ENCODE measurements around the gene CLEC16A. TPM values are rescaled to one million over a fixed set of nuclear protein-coding genes. Genes with fewer than 3 reads are reported as not detected.
"Not testable (repeated sequence)": the region's sequence is repeated elsewhere in the genome, so short reads cannot be mapped to it uniquely, and the experiment has no call there.

The CLEC16A gene
- total RNA-seq, 1 donor from 2014 or later: 38.8 TPM

DNA sequence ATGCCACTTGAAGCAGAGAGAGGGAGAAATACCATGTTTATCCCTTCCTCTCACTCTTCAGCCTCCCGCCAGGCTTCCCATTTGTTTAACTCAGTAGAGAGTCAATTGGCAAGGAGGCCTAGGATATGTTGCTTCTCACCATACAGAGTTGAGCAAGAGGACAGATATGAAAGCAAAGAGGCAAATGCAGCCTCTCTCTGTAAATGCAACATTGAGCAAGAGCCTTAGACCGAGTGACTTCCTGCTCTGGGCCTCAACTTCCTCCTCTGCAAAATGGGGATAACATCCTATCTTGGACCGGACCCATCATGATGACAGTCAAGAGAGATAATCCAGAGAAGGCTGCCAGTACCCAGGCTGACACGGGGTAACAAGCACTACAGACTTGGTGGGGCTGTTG, 274.8 kb downstream of the CLEC16A start:
- no peak for DNase-seq (ENCODE audit: low spot score)

DNA sequence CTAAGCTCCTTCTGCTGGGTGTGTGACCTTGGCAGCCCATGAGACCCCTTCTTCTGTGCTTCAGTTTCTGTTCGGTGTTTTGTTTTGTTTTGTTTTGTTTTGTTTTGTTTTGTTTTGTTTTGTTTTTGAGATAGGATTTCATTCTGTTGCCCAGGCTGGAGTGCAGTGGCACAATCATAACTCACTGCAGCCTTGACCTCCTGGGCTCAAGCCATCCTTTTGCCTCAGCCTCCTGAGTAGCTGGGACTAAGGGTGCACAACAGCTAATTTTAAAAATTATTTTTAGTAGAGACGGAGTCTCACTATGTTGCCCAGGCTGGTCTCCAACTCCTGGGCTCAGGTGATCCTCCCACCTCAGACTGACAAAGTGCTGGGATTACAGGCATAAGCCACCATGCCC, 276.1 kb downstream of the CLEC16A start:
- DNase-seq (ENCODE audit: low spot score): not testable (repeated sequence)

DNA sequence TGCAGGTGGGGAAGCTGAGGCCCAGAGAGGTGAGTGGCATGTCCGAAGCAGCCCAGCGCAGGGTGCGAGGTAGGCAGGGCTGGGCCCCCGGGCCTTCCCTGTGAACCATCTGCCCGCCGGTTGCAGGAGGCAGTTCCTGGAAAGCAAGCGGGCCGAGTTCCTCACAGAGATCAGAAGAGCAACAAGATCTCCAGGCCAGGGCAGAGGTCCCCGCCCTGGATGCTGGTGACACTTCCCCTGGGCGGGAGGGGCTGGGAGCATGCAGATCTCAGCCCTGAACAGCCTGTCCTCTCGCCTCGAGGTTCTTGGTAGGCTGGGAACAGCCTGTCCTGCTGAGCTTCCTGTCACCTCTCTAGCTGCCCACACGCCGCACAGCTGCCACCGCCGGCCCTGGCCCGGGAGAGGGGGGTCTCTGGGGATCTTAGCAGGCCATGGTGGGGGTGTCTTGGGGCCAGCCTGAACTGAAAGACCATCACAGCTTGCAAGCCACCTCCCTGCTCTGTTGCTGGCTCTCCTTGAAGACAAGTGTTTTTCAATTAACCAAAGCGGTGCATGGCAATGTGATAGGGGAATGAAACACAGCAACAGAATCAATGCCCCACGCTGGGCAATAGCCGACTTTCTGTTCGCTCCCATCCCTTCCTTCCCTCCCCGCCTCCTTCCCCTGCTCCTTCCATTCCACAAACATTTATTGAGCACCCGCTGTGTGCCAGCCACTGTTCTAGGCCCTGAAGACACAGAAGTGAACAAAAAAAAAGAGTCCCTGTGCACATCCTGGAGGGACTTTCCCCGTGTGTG, 279.9 kb downstream of the CLEC16A start:
- peak; percentile 76 for DNase-seq (ENCODE audit: low spot score)

DNA sequence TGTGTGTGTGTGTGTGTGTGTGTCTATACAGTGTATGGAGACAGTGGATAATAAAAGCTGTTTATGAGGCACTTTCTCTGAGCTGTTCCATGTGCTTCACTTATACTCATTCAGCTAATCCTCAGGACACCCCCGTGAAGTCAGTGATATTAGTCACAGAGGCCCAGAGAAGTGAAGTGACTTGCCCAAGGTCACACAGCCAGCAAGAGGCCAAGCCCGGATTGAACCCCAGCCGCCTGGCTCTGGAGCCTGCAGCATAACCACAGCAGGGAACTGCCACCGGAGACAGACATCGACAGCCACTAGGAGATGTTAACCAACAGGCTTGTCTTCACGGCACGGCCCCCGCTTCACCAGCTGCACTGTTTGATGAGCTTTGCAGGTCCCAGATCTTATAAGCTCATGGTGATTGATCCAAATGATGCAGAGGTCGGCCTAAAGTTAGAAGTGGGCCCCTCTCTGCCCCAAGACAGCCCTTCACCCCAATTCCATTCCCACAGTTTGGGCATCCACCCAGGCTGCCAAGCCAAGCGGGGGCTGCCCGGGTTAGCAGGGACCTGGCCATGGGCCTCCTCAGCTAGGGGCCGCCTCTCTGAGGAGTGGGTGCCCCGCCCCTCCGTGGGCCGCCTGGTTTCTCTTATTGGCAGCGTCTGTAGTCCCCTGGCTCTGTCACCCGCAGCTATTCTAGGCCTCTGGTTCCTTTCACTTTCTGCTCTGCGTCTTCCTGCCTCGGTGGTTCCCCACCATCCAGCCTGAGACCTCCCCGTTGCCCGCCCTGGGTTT, 280.7 kb downstream of the CLEC16A start:
- no peak for DNase-seq (ENCODE audit: low spot score)

DNA sequence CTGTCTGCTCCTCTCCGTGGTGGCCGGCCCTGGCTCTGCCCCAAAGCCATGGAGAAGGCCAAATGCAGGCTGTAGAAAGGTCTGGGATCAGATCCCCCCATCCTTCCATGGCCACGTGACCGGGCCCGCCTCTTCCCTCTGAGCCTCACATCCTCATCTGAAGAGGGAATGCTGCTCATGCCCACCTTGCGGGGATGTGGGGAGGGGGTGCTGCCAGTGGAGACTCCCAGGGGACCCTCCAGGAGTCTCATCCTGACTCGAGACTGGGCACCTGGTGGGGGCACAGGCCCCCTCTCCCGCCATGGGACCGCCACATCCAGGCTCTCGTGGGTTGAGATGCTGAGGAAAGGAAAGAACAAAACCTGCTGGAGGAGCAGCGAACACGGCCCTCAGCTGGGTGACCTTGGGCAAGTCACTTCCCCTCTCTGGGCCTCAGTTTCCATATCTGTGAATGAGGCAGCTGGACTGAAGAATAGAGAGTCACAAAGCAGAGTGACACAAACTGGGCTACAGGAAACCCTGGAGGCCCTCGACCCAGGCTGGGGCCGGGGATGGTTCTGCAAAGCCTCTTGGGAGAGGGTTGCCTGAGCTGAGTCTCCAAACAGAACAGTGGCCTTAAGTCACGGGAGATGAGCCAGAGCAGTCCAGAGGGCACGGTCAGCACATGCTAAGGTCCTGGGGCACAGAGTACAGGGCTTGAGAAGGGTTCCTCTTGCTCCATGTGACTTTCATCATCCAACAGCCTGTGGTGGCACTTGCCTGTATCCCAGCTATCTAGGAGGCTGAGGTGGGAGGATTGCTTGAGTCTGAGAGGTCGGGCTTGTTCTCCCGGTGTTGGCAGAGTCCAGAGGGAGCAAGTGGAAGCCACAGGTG, 281.5 kb downstream of the CLEC16A start:
- DNase-seq (ENCODE audit: low spot score): no peak

DNA sequence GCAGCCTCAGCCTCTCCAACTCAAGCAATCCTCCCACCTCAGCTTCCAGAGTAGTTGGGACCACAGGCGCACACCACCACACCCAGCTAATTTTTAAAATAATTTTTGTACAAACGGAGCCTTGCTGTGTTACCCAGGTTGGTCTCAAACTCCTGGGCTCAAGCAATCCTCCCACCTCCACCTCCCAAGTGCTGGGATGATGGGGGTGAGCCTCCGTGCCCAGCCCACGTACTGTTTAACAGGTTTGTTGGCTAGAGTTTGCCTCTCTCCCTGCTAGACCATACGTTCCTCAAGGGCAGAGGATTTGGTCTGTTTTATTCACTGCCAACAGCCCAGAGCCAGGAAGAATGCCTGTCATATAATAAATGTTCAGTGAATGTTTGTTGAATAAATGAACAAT, 285.1 kb downstream of the CLEC16A start:
- DNase-seq (ENCODE audit: low spot score): no peak

DNA sequence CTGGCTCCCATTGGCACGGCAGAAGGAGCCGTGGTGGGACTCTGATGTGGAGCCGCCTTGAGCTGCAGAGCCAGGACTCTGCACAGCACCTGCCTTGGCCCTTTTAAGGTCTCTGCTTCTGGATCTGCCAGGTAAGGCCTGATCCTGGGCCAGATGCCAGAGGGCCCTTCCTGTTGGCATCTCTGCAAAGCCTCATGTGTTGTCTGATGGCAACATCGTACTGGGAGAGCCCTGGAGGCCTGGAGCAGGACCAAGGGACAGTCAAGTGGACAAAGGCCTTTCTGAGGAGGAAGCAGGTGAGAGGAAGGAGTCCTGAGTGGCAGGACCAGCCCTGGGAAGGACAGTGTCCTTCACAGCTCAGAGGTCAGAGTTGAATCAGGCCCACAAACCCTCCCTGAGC, 285.5 kb downstream of the CLEC16A start:
- DNase-seq (ENCODE audit: low spot score): no peak

DNA sequence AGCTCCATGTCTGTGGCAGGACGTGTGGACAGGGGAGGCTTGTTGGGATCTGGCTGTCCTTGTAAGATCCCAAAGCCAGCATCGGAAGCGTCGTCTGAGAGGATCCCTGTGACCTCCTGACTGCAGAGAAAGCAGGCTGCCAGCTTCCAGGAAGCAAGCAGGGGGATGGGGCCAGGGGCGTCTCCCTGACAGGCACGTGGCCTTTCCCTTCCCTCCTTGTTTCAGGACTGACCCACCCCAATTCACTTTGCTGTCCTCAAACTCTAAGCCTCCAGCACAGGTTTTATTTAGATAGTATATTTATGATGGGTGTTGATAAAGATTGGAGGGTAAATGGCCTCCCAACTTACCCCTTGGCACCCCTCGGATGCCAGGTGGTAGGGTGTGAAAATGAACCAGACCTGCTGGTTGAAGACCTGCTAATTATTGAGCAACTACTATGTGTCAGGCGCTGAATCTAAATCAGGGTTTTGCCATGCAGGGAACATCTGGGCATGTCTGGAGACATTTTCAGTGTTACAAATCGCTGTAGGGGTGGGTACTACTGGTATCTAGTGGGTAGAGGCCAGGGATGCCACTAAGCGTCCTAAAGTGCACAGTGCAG, 287.1 kb downstream of the CLEC16A start:
- no peak for DNase-seq (ENCODE audit: low spot score)

Other genes starting within 250 kb of the CLEC16A start
- 8.0 TPM for gene TEKT5, start 249.6 kb upstream of the CLEC16A start, total RNA-seq
- 48.5 TPM for gene NUBP1, start 200.7 kb upstream of the CLEC16A start, total RNA-seq
- 3.3 TPM for gene TVP23A, start 125.8 kb upstream of the CLEC16A start, total RNA-seq
- 32.0 TPM for gene CIITA, start 67.4 kb upstream of the CLEC16A start, total RNA-seq
- 33.9 TPM for gene DEXI, start 2.1 kb upstream of the CLEC16A start, total RNA-seq